ENCODE measurements around the gene CRYGD.
A peak's percentile ranks its signal among the peaks of the same experiment; 100 is the strongest.

The CRYGD gene

GRCh38 chr2:208077276-208077675 lies 47.0 kb downstream of the CRYGD start:
- DNase-seq: no peak

- no peak for DNase-seq
Observed at GRCh38 chr2:208074610-208075356, 49.5 kb downstream of the CRYGD start.

GRCh38 chr2:208072250-208072892 lies 52.0 kb downstream of the CRYGD start:
- peak; percentile 36 for DNase-seq
